Mesothelial cell of epicardium (in vitro differentiated cells): ENCODE measurements around the gene TAS2R38. TPM values are rescaled to one million over a fixed set of nuclear protein-coding genes. Genes with fewer than 3 reads are reported as not detected.

Experiments
- DNase-seq, 2 experiments: peaks; one replicate each; pipeline ENCODE4 v3.0.0; 2021; ENCODE audit warnings: low spot score in 2 of 2; ENCODE audit not compliant: unreplicated experiment in 2 of 2
- H3K27ac Mint-ChIP-seq: 2 replicates; pipeline ENCODE4 v1.8.0; 2021; ENCODE audit warnings: mixed read lengths
- H3K27me3 Mint-ChIP-seq: 2 replicates; pipeline ENCODE4 v1.8.0; 2021; ENCODE audit warnings: low read depth, mixed read lengths
- H3K36me3 Mint-ChIP-seq: 2 replicates; pipeline ENCODE4 v1.8.0; 2021; ENCODE audit warnings: mixed read lengths
- H3K4me1 Mint-ChIP-seq: 2 replicates; pipeline ENCODE4 v1.8.0; 2021; ENCODE audit warnings: mixed read lengths
- H3K4me3 Mint-ChIP-seq: 2 replicates; pipeline ENCODE4 v1.8.0; 2021; ENCODE audit warnings: mild to moderate bottlenecking, moderate library complexity, mixed read lengths
- H3K9me3 Mint-ChIP-seq: 2 replicates; pipeline ENCODE4 v1.8.0; 2021; ENCODE audit warnings: mixed read lengths
- CTCF ChIP-seq: fragments of 200-600 bp; sonication (generic); IDR thresholded peaks from one replicate; pipeline ENCODE4 v1.5.0; 2021; ENCODE audit warnings: antibody characterized with exemption; ENCODE audit not compliant: unreplicated experiment
- total RNA-seq: library from RNA; stranded (reverse); gene quantifications from 3 replicates; pipeline ENCODE4 v1.2.1, GENCODE V29; 2021

The TAS2R38 gene
- total RNA-seq, 1 donor from 2014 or later: not detected

GRCh38 chr7:141928845-141929195, 44.8 kb downstream of the TAS2R38 start:
- H3K36me3 Mint-ChIP-seq: no peaks in the 10 kb centered on the region
- DNase-seq: no peak
- H3K4me1 Mint-ChIP-seq: no peaks in the 10 kb centered on the region
- H3K9me3 Mint-ChIP-seq: no peaks in the 10 kb centered on the region
- no peak overlapping the region for H3K27ac Mint-ChIP-seq
- H3K27me3 Mint-ChIP-seq: no peaks in the 10 kb centered on the region
- TF ChIP-seq CTCF: no peak
- H3K4me3 Mint-ChIP-seq: no peak overlapping the region

GRCh38 chr7:141928146-141928844, 45.3 kb downstream of the TAS2R38 start:
- H3K4me3 Mint-ChIP-seq: no peak overlapping the region

More at GRCh38 chr7:141928146-141928844, 45.3 kb downstream of the TAS2R38 start:
- Mint-ChIP-seq H3K9me3 (no peaks in the 10 kb centered on the region), H3K4me1 (no peaks in the 10 kb centered on the region), H3K27ac (no peak overlapping the region), H3K36me3 (no peaks in the 10 kb centered on the region), H3K27me3 (no peaks in the 10 kb centered on the region)
- TF ChIP-seq CTCF: no peak
- no peak for DNase-seq

Other genes starting within 250 kb of the TAS2R38 start
- gene SSBP1, start 235.4 kb downstream of the TAS2R38 start, total RNA-seq: 120 to 127 TPM (median 123 TPM) in 3 replicates
- gene TAS2R3, start 209.7 kb downstream of the TAS2R38 start, total RNA-seq: 4.0 to 5.6 TPM (median 5.0 TPM) in 3 replicates
- gene TAS2R4, start 197.1 kb downstream of the TAS2R38 start, total RNA-seq: 3.3 to 4.3 TPM (median 3.5 TPM) in 3 replicates
- gene TAS2R5, start 183.6 kb downstream of the TAS2R38 start, total RNA-seq: 4.5 to 5.9 TPM (median 5.1 TPM) in 3 replicates
- not detected in 3 replicates for gene PRSS37, start 132.3 kb downstream of the TAS2R38 start, total RNA-seq
- gene OR9A4, start 57.4 kb downstream of the TAS2R38 start, total RNA-seq: 0.14 to 0.18 TPM in 2 of 3 replicates, not detected in the other
- not detected in 3 replicates for gene CLEC5A, start 26.8 kb downstream of the TAS2R38 start, total RNA-seq
- 0.75 to 0.96 TPM (median 0.95 TPM) in 3 replicates for gene MGAM, start 22.1 kb upstream of the TAS2R38 start, total RNA-seq
- 0.07 to 0.18 TPM (median 0.13 TPM) in 3 replicates for gene MGAM2, start 137.9 kb upstream of the TAS2R38 start, total RNA-seq